OCI-LY3 (cell line): Measurements from ENCODE around the gene SLCO2A1.

ENCODE experiments used
- H2AFZ ChIP-seq: fragments of 200-600, 300-600 bp; shearing (Covaris generic); 2 replicates; pipeline ENCODE4 v1.6.0; 2014; ENCODE audit warnings: antibody characterized with exemption, low read depth, low read length
- H3K27ac ChIP-seq: fragments of 200-600, 300-600 bp; sonication (generic); 2 replicates; pipeline ENCODE4 v1.5.1; 2014; ENCODE audit warnings: mild to moderate bottlenecking, low read length, moderate library complexity, mixed read lengths
- H3K27me3 ChIP-seq: fragments of 200-600, 300-600 bp; sonication (generic); 2 replicates; pipeline ENCODE4 v1.6.1; 2014; ENCODE audit warnings: low read depth, low read length, mixed read lengths
- H3K36me3 ChIP-seq: fragments of 200-600, 300-600 bp; sonication (generic); replicated peaks from 2 replicates; pipeline ENCODE3; 2014; ENCODE audit warnings: low read depth, low read length, mixed read lengths
- H3K4me1 ChIP-seq: fragments of 300-600, 200-600 bp; sonication (generic); 2 replicates; pipeline ENCODE4 v1.6.1; 2014; ENCODE audit warnings: low read length, mixed read lengths
- H3K4me2 ChIP-seq: fragments of 200-600, 300-600 bp; sonication (generic); 2 replicates; pipeline ENCODE4 v1.6.1; 2014; ENCODE audit warnings: low read length, mixed read lengths
- H3K4me3 ChIP-seq: fragments of 300-600, 200-600 bp; sonication (generic); 2 replicates; pipeline ENCODE4 v1.5.1; 2014; ENCODE audit warnings: antibody characterized with exemption, mild to moderate bottlenecking, low read length, moderate library complexity
- H3K79me2 ChIP-seq: fragments of 300-600, 200-600 bp; shearing (Covaris generic); 2 replicates; pipeline ENCODE4 v1.6.1; 2014; ENCODE audit warnings: mild to moderate bottlenecking, low read length, mixed read lengths
- H3K9ac ChIP-seq: fragments of 300-600, 200-600 bp; shearing (Covaris generic); 2 replicates; pipeline ENCODE4 v1.6.0; 2014; ENCODE audit warnings: mild to moderate bottlenecking, low read length, moderate library complexity
- H3K9me3 ChIP-seq: fragments of 200-600, 300-600 bp; shearing (Covaris generic); 2 replicates; pipeline ENCODE4 v1.6.1; 2014; ENCODE audit warnings: low read length, mixed read lengths; ENCODE audit not compliant: insufficient read depth
- H4K20me1 ChIP-seq: fragments of 200-600, 300-600 bp; sonication (generic); 2 replicates; pipeline ENCODE4 v1.6.1; 2016; ENCODE audit warnings: low read length, mixed read lengths; ENCODE audit not compliant: insufficient read depth
- EZH2phosphoT487 ChIP-seq: fragments of 200-600 bp; shearing (Covaris generic); IDR thresholded peaks from 2 replicates; pipeline ENCODE4 v1.6.1; 2018; ENCODE audit warnings: antibody characterized with exemption, mixed run types, low read depth
- TF ChIP-seq, protein P1 (sequence below): fragments of 200-600, 300-600 bp; sonication (generic); IDR thresholded peaks from 2 replicates; pipeline ENCODE4 v1.5.1; 2014; ENCODE audit warnings: antibody characterized with exemption, low read length, low read depth

SLCO2A1 gene

DNA sequence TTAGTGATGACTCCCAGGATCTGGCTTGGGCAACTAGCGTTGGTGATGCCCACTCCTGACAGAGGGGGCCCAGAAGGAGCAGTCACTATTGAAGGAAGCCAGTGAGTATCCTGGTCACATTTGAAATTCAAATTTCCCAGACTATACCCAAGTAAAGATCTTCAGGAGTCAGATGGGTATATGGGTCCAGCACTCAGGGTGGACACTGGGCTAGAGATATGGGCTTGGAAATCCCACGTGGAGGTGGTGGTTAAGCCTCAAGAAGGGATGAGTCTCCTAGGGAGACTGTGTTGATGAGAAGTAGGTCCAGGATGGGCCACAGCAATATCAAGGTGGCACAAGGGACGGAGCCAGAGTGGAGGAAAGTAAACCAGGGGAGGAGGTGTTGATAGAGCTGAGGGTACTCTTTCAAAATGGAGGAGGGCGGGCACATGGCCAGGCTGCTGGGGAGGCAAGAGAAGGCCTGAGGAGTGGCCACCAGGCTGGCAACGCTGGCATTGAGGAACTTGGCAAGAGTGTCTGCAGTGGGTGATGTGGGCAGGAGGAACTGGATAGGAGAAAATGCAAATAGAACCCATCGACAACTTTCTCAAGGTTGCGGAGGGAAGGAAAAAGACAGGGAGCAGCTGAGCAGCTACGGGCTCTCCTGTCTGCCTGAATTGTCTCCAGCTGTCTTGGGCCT, 3.7 kb upstream of the SLCO2A1 start:
- Histone ChIP-seq H3K79me2 (no peaks in the 10 kb centered on the region), H3K9ac (no peak overlapping the region), H2AFZ (no peak overlapping the region), H3K9me3 (no peaks in the 10 kb centered on the region), H3K4me1 (no peaks in the 10 kb centered on the region), H3K27ac (no peak overlapping the region), H3K4me2 (no peak overlapping the region), H3K27me3 (no peaks in the 10 kb centered on the region), H3K36me3 (no peaks in the 10 kb centered on the region), H3K4me3 (no peak overlapping the region), H4K20me1 (no peaks in the 10 kb centered on the region)
- TF ChIP-seq, protein P1, sequence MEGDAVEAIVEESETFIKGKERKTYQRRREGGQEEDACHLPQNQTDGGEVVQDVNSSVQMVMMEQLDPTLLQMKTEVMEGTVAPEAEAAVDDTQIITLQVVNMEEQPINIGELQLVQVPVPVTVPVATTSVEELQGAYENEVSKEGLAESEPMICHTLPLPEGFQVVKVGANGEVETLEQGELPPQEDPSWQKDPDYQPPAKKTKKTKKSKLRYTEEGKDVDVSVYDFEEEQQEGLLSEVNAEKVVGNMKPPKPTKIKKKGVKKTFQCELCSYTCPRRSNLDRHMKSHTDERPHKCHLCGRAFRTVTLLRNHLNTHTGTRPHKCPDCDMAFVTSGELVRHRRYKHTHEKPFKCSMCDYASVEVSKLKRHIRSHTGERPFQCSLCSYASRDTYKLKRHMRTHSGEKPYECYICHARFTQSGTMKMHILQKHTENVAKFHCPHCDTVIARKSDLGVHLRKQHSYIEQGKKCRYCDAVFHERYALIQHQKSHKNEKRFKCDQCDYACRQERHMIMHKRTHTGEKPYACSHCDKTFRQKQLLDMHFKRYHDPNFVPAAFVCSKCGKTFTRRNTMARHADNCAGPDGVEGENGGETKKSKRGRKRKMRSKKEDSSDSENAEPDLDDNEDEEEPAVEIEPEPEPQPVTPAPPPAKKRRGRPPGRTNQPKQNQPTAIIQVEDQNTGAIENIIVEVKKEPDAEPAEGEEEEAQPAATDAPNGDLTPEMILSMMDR = no peak
- TF ChIP-seq EZH2phosphoT487 = no peak

DNA sequence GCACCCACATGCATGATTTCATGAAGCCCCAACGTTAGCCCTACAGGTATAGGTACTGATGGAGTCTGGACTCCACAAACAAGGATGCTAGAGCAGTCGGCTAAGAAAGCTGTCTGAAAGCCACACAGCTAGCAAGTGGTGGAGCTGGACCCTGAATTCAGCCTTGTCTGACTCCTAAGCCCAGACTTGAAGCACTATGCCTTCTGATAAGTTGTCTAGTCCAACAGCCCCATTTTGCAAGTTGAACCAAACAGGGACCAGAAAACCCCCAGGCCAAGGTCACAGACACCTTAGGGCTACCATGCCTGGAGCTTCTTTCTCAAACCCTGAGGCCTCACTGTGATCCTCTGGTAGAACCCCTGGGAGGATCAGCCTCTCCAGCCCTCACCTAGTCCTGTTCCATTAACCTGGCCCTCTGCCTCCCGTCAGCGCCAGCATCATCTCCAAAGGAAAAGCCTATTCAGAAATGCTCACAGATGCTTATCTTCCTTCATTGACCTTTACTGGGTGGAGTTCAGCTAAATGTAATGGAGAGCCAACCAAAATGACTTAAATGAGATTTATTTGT, 1.7 kb upstream of the SLCO2A1 start:
- H3K36me3 ChIP-seq = no peaks in the 10 kb centered on the region
- H3K27ac ChIP-seq = no peak overlapping the region
- no peak overlapping the region for H2AFZ ChIP-seq
- no peaks in the 10 kb centered on the region for H3K27me3 ChIP-seq
- H3K79me2 ChIP-seq = no peaks in the 10 kb centered on the region
- H3K4me2 ChIP-seq = no peak overlapping the region
- no peak overlapping the region for H3K4me3 ChIP-seq
- TF ChIP-seq, protein P1 = no peak
- TF ChIP-seq EZH2phosphoT487 = no peak
- no peak overlapping the region for H3K9ac ChIP-seq
- no peaks in the 10 kb centered on the region for H3K9me3 ChIP-seq
- H4K20me1 ChIP-seq = no peaks in the 10 kb centered on the region
- no peaks in the 10 kb centered on the region for H3K4me1 ChIP-seq

DNA sequence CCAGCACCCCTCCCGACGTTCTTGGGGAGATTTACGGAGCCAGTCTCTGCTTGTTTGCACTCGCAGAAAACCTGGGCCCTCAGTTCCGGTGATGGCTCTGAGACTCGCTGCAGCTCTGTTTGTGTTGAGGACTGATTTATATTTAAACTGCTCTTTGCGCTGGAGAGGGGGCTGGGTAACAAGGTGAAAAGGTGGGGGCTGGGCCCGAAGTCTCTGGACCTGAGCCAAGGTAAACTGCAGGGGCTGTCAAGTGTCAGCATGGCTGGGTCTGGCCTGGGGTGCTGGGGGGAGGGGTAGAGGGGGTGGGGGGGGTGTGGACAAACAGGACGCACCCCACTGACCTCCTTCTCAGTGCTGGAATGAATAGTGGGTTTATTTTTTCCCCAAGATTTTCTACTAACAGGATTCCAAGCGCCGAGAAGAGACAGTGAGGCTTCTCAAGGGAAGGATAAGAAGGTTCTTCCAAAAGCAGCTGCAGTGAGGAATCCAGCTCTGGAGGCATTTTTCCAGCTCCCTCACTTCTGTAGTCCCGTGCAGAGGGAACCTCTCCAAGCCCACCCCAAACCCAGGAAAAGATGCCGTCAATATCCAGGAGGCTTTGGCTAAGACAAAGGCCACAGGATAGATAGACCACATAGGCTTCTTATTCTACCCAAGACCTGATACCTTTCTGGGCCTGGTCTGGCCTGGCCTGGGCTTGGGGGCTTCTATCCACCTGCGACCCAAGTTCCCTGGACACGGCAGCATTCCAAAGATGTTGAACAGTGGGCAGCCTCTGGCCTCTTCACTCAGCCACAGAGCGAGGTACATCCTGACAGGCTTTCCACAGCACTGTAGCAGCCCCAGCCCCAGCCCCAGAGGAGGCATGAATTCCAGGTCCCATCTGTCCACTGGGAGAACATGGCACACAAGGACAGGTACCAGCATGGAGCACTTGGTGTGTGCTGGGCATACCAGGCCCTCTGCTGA, 938 bp upstream of the SLCO2A1 start:
- H3K9me3 ChIP-seq = no peaks in the 10 kb centered on the region
- H2AFZ ChIP-seq = no peak overlapping the region
- no peaks in the 10 kb centered on the region for H3K79me2 ChIP-seq
- no peaks in the 10 kb centered on the region for H3K36me3 ChIP-seq
- no peak overlapping the region for H3K27ac ChIP-seq
- no peaks in the 10 kb centered on the region for H4K20me1 ChIP-seq
- no peak for TF ChIP-seq EZH2phosphoT487
- TF ChIP-seq, protein P1 = no peak
- no peak overlapping the region for H3K4me2 ChIP-seq
- no peak overlapping the region for H3K9ac ChIP-seq
- H3K27me3 ChIP-seq = no peaks in the 10 kb centered on the region
- no peak overlapping the region for H3K4me3 ChIP-seq
- H3K4me1 ChIP-seq = no peaks in the 10 kb centered on the region

DNA sequence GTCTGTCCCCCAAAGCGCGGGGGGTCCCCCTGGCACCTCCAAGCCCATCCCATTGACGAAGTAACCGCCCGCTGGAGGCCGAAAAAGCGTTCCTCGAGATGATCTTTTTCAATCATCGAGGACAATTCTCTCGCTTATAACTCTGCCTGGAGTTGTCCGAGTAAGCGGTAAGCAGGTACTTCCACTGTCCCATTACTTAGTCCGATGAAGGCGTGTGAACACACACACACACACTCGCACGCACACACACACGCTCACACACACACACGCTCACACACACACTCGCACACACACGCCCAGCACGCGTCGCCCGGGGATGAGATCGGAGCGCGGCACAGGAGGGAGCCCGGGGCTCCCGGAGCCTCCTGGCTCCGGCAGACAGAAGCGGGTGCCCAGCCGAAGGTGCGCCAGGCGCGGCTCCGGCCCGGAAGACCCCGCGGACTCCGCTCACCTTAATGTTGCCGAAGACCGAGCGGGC, 430 bp downstream of the SLCO2A1 start:
- Histone ChIP-seq H3K9ac (no peak overlapping the region), H3K4me2 (no peak overlapping the region), H3K27me3 (no peaks in the 10 kb centered on the region), H2AFZ (no peak overlapping the region), H4K20me1 (no peaks in the 10 kb centered on the region), H3K79me2 (no peaks in the 10 kb centered on the region), H3K9me3 (no peaks in the 10 kb centered on the region), H3K36me3 (no peaks in the 10 kb centered on the region), H3K4me1 (no peaks in the 10 kb centered on the region), H3K4me3 (no peak overlapping the region), H3K27ac (no peak overlapping the region)
- TF ChIP-seq EZH2phosphoT487 = no peak
- TF ChIP-seq, protein P1 = no peak
